HL-60 (cell line): ENCODE measurements around the gene STRIP1.

Experiments
- POLR2AphosphoS5 ChIP-seq: IDR thresholded peaks from 2 replicates; pipeline ENCODE4 v1.6.1; 2012; ENCODE audit warnings: low read depth
- TF ChIP-seq, protein P1 (sequence below): IDR thresholded peaks from one replicate; pipeline ENCODE4 v1.5.1; 2011; ENCODE audit warnings: low read length, control low read depth, inconsistent platforms; ENCODE audit not compliant: insufficient read depth
- TF ChIP-seq, protein P2 (sequence below): IDR thresholded peaks from 2 replicates; pipeline ENCODE4 v1.6.1; 2012; ENCODE audit warnings: low read depth; ENCODE audit not compliant: insufficient replicate concordance

DNA sequence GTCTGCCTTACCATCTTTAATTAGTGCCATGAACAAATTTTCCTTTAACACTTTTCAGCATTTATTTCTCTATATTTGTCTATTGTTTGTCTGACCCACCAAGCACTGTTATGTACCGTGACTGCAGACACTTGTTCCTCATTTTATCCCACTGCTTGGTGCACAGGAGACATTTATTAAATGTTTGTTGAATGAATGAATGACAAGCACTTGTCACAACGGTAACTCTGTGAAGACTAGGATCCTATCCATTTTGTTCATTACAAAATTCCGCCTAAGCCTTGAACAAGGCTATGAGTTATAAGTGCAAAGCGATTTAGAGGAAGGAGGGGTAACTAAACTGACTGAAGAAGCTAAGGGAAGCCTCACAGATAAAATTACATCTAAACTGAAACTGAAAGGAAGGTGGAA lies 379 bp upstream of the STRIP1 start:
- TF ChIP-seq, protein P1, sequence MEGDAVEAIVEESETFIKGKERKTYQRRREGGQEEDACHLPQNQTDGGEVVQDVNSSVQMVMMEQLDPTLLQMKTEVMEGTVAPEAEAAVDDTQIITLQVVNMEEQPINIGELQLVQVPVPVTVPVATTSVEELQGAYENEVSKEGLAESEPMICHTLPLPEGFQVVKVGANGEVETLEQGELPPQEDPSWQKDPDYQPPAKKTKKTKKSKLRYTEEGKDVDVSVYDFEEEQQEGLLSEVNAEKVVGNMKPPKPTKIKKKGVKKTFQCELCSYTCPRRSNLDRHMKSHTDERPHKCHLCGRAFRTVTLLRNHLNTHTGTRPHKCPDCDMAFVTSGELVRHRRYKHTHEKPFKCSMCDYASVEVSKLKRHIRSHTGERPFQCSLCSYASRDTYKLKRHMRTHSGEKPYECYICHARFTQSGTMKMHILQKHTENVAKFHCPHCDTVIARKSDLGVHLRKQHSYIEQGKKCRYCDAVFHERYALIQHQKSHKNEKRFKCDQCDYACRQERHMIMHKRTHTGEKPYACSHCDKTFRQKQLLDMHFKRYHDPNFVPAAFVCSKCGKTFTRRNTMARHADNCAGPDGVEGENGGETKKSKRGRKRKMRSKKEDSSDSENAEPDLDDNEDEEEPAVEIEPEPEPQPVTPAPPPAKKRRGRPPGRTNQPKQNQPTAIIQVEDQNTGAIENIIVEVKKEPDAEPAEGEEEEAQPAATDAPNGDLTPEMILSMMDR: no peak
- TF ChIP-seq, protein P2, sequence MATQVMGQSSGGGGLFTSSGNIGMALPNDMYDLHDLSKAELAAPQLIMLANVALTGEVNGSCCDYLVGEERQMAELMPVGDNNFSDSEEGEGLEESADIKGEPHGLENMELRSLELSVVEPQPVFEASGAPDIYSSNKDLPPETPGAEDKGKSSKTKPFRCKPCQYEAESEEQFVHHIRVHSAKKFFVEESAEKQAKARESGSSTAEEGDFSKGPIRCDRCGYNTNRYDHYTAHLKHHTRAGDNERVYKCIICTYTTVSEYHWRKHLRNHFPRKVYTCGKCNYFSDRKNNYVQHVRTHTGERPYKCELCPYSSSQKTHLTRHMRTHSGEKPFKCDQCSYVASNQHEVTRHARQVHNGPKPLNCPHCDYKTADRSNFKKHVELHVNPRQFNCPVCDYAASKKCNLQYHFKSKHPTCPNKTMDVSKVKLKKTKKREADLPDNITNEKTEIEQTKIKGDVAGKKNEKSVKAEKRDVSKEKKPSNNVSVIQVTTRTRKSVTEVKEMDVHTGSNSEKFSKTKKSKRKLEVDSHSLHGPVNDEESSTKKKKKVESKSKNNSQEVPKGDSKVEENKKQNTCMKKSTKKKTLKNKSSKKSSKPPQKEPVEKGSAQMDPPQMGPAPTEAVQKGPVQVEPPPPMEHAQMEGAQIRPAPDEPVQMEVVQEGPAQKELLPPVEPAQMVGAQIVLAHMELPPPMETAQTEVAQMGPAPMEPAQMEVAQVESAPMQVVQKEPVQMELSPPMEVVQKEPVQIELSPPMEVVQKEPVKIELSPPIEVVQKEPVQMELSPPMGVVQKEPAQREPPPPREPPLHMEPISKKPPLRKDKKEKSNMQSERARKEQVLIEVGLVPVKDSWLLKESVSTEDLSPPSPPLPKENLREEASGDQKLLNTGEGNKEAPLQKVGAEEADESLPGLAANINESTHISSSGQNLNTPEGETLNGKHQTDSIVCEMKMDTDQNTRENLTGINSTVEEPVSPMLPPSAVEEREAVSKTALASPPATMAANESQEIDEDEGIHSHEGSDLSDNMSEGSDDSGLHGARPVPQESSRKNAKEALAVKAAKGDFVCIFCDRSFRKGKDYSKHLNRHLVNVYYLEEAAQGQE: peak; percentile 8
- TF ChIP-seq POLR2AphosphoS5: no peak
